Endothelial cell of umbilical vein (primary cell): ENCODE measurements around the gene CORO6. TPM values are rescaled to one million over a fixed set of nuclear protein-coding genes. Genes with fewer than 3 reads are reported as not detected.
A peak's percentile ranks its signal among the peaks of the same experiment; 100 is the strongest.

Experiments used
- BruUV-seq: library from RNA; stranded (reverse); fragments of 400-500 nt; replicated peaks from 2 replicates; lab custom pipeline; 2021; lab: Mats Ljungman, UMichigan
- CTCF ChIA-PET: fragments of 300-600, 350-600 bp; sonication (Branson Sonifier 250); formaldehyde crosslinking; loops from one replicate; lab custom pipeline; 2021; ENCODE audit warnings: antibody characterized with exemption, inconsistent platforms; lab: Charles Lee
- POLR2A ChIA-PET: fragments of 300-600, 350-600 bp; sonication (Branson Sonifier 250); formaldehyde crosslinking; loops from one replicate; lab custom pipeline; 2021; ENCODE audit warnings: antibody characterized with exemption, inconsistent platforms; lab: Charles Lee
- DNase-seq: peaks from one replicate; pipeline ENCODE4 v3.0.0-alpha.2; 2011; ENCODE audit warnings: low read depth, low spot score
- FAIRE-seq: peaks from 2 replicates; lab custom pipeline; 2011; peaks lifted over from hg19 to GRCh38; lab: Jason Lieb, UNC
- H2AFZ ChIP-seq: 2 replicates; pipeline ENCODE4 v1.6.0; 2012; ENCODE audit warnings: low read depth, low read length, control low read depth, inconsistent platforms
- H3K27ac ChIP-seq: 2 replicates; pipeline ENCODE4 v1.5.1; 2011; ENCODE audit warnings: low read depth, mild to moderate bottlenecking, control low read depth, low read length, moderate library complexity; ENCODE audit not compliant: insufficient read depth
- H3K27me3 ChIP-seq, 2 experiments: 2 replicates each; pipeline versions ENCODE4 v1.6.0 to v1.6.1; 2011; ENCODE audit warnings: low read length in 2 of 2, mixed read lengths in 1 of 2; ENCODE audit not compliant: control insufficient read depth in 2 of 2, insufficient read depth in 2 of 2
- H3K36me3 ChIP-seq, 2 experiments: 2 replicates in 1 of 2; 3 replicates in 1 of 2; pipeline ENCODE4 v1.5.1; 2011; ENCODE audit warnings: low read length in 2 of 2, mild to moderate bottlenecking in 1 of 2, moderate library complexity in 1 of 2; ENCODE audit not compliant: control insufficient read depth in 2 of 2, insufficient read depth in 2 of 2; ENCODE audit errors: extremely low read depth in 1 of 2
- H3K4me1 ChIP-seq: 3 replicates; pipeline ENCODE4 v1.5.1; 2011; ENCODE audit warnings: mild to moderate bottlenecking, low read length; ENCODE audit not compliant: control insufficient read depth, insufficient read depth; ENCODE audit errors: extremely low read depth
- H3K4me2 ChIP-seq: 2 replicates; pipeline ENCODE4 v1.6.1; 2011; ENCODE audit warnings: low read length, control low read depth, mixed read lengths; ENCODE audit not compliant: insufficient read depth
- H3K4me3 ChIP-seq, 3 experiments: fragments of 200-600 bp in 1 of 3; sonication (generic), shearing (Covaris generic) in 1 of 3; replicated peaks in 1 of 3; 2 replicates each; pipeline ENCODE4 v1.5.1; 2011 to 2016; ENCODE audit warnings: control low read depth in 3 of 3, low read length in 3 of 3, mild to moderate bottlenecking in 2 of 3, inconsistent platforms in 1 of 3, low read depth in 1 of 3, moderate library complexity in 1 of 3; ENCODE audit not compliant: insufficient read depth in 1 of 3
- H3K79me2 ChIP-seq: 2 replicates; pipeline ENCODE4 v1.6.0; 2012; ENCODE audit warnings: low read length, inconsistent platforms; ENCODE audit not compliant: control insufficient read depth, insufficient read depth
- H3K9ac ChIP-seq: replicated peaks from 2 replicates; pipeline ENCODE3; 2011; ENCODE audit warnings: low read length, control low read depth; ENCODE audit not compliant: insufficient read depth; ENCODE audit errors: extremely low read depth
- H3K9me1 ChIP-seq: replicated peaks from 3 replicates; pipeline ENCODE4 v1.6.0; 2011; ENCODE audit warnings: mild to moderate bottlenecking, low read length; ENCODE audit not compliant: control insufficient read depth, insufficient read depth; ENCODE audit errors: extremely low read depth
- H3K9me3 ChIP-seq: replicated peaks from 2 replicates; pipeline ENCODE4 v1.5.1; 2012; ENCODE audit warnings: low read length, inconsistent platforms; ENCODE audit not compliant: control insufficient read depth, insufficient read depth
- H4K20me1 ChIP-seq: replicated peaks from 2 replicates; pipeline ENCODE3; 2011; ENCODE audit warnings: mild to moderate bottlenecking, low read length; ENCODE audit not compliant: control insufficient read depth, insufficient read depth; ENCODE audit errors: extremely low read depth
- EZH2 ChIP-seq: IDR thresholded peaks from 2 replicates; pipeline ENCODE4 v1.6.1; 2012; ENCODE audit warnings: borderline replicate concordance, low read depth, mild to moderate bottlenecking, moderate library complexity, low read length, inconsistent platforms; ENCODE audit not compliant: severe bottlenecking
- GATA2 ChIP-seq: IDR thresholded peaks from 2 replicates; pipeline ENCODE4 v1.7.0; 2011; ENCODE audit warnings: low read depth, mild to moderate bottlenecking, moderate library complexity, mixed read lengths, low read length; ENCODE audit not compliant: insufficient read length, insufficient read depth
- JUN ChIP-seq: IDR thresholded peaks from 2 replicates; pipeline ENCODE4 v1.6.1; 2011; ENCODE audit warnings: borderline replicate concordance, low read depth; ENCODE audit not compliant: insufficient read length, insufficient read depth
- POLR2A ChIP-seq: IDR thresholded peaks from 2 replicates; pipeline ENCODE4 v1.6.1; 2012; ENCODE audit warnings: low read depth, mild to moderate bottlenecking, control low read depth, low read length
- POLR2AphosphoS5 ChIP-seq: IDR thresholded peaks from 2 replicates; pipeline ENCODE4 v1.6.1; 2012; ENCODE audit warnings: low read depth, mild to moderate bottlenecking, control low read depth, low read length, moderate library complexity; ENCODE audit not compliant: insufficient read depth
- dilution Hi-C: fragments of 300-500 bp; cut with MboI; formaldehyde crosslinking; loops from one replicate; pipeline ENCODE4 v1.15.0; 2019; ENCODE audit warnings: low sequenced_read_pairs; ENCODE audit not compliant: extremely low pct_ligation_motif_present
- intact Hi-C: fragments of 100-400 bp; cut with micrococcal nuclease; formaldehyde crosslinking; loops from one replicate; pipeline ENCODE4 v1.10.0; 2022
- polyA plus RNA-seq, 4 experiments: library from polyadenylated mRNA; depleted of rRNA in 3 of 4; stranded (reverse) in 3 of 4; unstranded in 1 of 4; fragments of >200 nt; gene quantifications; 2 replicates each; pipeline versions ENCODE4 v1.2.1 to v1.2.3, GENCODE V29; 2011 to 2012; ENCODE audit warnings: missing spikeins in 1 of 4
- total RNA-seq: library from RNA; stranded (reverse); gene quantifications from 2 replicates; pipeline ENCODE4 v1.2.3, GENCODE V29; 2021
- TF ChIP-seq, protein P1 (sequence below): IDR thresholded peaks from 2 replicates; pipeline ENCODE4 v1.6.1; 2011; ENCODE audit not compliant: insufficient read depth, insufficient read length

The CORO6 gene
- total and polyA plus RNA-seq, 2 donors (not counting 3 experiments of a cell fraction or from before 2014, with no cell fraction given) = 10.7 to 14.7 TPM

DNA sequence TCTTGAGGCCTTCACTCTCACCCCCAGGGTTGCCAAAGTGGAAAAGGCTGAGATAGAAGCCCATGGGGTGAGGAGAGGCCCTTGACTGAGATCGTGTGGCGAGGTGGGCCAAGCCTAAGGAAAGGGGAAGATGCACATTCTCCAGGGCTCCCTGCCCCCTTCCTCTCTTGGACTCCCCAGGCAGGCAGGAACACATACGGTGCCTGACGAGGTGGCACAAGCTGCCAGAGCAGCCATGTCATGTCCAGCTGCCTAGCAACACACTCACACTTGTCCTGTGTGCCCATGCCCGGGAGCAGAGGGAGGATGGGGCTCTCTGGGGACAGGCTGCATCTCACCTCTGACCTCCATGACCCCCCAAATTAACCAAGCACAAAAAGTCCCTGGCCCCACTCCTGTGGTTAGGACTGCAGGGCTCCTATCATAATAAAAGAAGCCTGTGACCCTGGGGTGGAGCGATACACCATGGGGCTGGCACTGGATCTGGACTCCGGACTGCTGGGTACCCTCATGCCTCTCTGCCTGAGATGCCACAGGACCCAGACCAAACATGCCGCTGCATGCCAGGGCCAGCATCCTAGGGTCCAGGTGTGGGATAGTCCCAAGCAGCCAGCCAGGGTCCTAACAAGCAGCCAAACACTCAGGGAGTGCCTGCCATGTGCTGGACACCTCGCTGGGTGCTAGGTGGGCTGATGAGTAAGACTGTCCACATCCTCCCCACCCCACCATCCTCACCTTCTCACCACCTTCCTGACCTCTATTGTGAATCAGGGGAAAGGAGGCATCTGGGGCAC lies 35.8 kb downstream of the CORO6 start:
- BruUV-seq = no TSS peak
- no peaks in the 10 kb centered on the region for H3K9me1 ChIP-seq
- ChIA-PET POLR2A (interaction anchor here (0.5 kb wide), 1 partner anchor 147 kb away, joined by 3 read pairs; no protein-coding TSS in a partner anchor), CTCF (interaction anchor here (1.2 to 4.2 kb wide), 4 partner anchors 12 to 31 kb away, joined by 3 to 27 read pairs (median 7); no protein-coding TSS in a partner anchor)
- dilution Hi-C loops (no loop called here), intact Hi-C loops (loop anchor here (5.0 kb wide), 1 partner anchor 195 kb away; the partner anchor contains the start of gene TAOK1)
- H3K27me3 ChIP-seq = no peaks in the 10 kb centered on the region
- H3K9ac ChIP-seq = peak overlapping the region; percentile 4
- H3K9me3 ChIP-seq = no peaks in the 10 kb centered on the region
- no peak overlapping the region for H2AFZ ChIP-seq
- FAIRE-seq = no peak
- H3K36me3 ChIP-seq = peaks cover 0 to 13% of the 10 kb centered on the region in 2 experiments
- peaks cover 66% of the 10 kb centered on the region for H3K4me1 ChIP-seq
- TF ChIP-seq GATA2 (no peak), POLR2A (no peak), EZH2 (no peak), POLR2AphosphoS5 (no peak), JUN (no peak)
- TF ChIP-seq, protein P1, sequence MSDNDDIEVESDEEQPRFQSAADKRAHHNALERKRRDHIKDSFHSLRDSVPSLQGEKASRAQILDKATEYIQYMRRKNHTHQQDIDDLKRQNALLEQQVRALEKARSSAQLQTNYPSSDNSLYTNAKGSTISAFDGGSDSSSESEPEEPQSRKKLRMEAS = no peak
- peak overlapping the region; percentile 66 for H3K27ac ChIP-seq
- no peak overlapping the region for H3K4me3 ChIP-seq
- peak overlapping the region; percentile 66 for H3K4me2 ChIP-seq
- H4K20me1 ChIP-seq = no peaks in the 10 kb centered on the region
- no peak for DNase-seq
- H3K79me2 ChIP-seq = peaks cover 72% of the 10 kb centered on the region
